GM23248 (cell line): ENCODE results near the gene MARCHF2.

ENCODE experiments used
- EZH2 ChIP-seq: fragments of 200-600 bp; sonication (generic); IDR thresholded peaks from 2 replicates; pipeline ENCODE4 v1.6.1; 2018; ENCODE audit warnings: antibody characterized with exemption, mild to moderate bottlenecking; ENCODE audit not compliant: insufficient read depth, poor library complexity, severe bottlenecking
- EZH2phosphoT487 ChIP-seq: fragments of 200-600 bp; sonication (generic); IDR thresholded peaks from 2 replicates; pipeline ENCODE4 v1.6.1; 2018; ENCODE audit warnings: antibody characterized with exemption, moderate library complexity, mild to moderate bottlenecking, low read depth; ENCODE audit not compliant: insufficient read depth

DNA sequence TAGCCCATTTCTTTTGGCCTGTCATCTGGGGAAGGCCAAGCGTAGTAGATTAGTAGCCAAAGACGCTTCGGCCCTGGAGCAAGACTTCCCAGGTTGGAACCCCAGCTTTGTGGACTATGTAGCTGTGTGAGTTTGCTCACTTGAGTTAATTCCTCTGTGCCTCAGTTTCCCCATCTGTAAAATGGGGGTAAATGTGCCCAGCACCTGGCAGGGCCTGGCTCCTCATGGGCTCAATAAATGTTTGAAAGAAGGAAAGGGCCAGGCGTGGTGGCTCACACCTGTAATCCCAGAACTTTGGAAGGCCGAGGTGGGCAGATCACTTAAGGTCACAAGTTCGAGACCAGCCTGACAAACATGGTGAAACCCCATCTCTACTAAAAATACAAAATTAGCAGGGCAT lies 16.7 kb downstream of the MARCHF2 start:
- TF ChIP-seq EZH2: no peak
- no peak for TF ChIP-seq EZH2phosphoT487
